ENCODE data around the gene SFTPD.
"Not testable (repeated sequence)": the region's sequence is repeated elsewhere in the genome, so short reads cannot be mapped to it uniquely, and the experiment has no call there.

The SFTPD gene

DNA sequence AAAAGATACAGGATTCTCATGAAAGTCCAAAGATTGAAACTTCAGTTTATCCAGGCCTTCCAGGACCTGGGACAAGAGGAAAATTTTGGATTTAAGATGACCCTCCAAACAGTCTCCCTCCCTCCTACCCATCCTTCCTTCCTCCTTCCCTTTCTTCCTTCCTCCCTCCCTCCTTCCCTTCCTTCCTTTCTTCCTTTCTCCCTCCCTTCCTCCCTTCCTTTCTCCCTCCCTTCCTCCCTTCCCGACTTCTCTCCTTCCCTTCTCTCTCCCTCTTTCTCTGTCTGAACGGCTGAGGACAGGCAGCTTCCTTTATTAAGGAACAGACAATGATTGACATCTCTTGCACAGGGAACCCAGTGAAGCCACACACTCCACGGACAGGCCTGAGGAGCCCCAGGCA is 23.3 kb downstream of the SFTPD start:
- Histone ChIP-seq H4K8ac (ENCODE audit: low read length) (no peak overlapping the region), H4K91ac (ENCODE audit: low read length) (no peak overlapping the region), H3K14ac (ENCODE audit: low read length in 2 of 2) (no peak overlapping the region), H3K27me3 (ENCODE audit: control insufficient read depth in 1 of 2, insufficient read depth in 1 of 2, low read length in 2 of 2) (peaks cover 15% of the 10 kb centered on the region in 2 experiments), H3K9ac (ENCODE audit: low read length) (no peak overlapping the region), H2BK5ac (ENCODE audit: low read depth, low read length, poor library complexity, severe bottlenecking) (no peak overlapping the region), H2BK120ac (ENCODE audit: low read depth, low read length) (no peak overlapping the region), H2BK12ac (ENCODE audit: low read length in 2 of 2) (no peak overlapping the region), H3K4me2 (ENCODE audit: low read length, poor library complexity, severe bottlenecking) (no peak overlapping the region), H3K27ac (ENCODE audit: low read length, poor library complexity, severe bottlenecking) (no peak overlapping the region), H3K4me1 (ENCODE audit: control insufficient read depth, insufficient read depth, low read depth, low read length) (peaks cover 3% of the 10 kb centered on the region), H3K4me3 (ENCODE audit: insufficient read depth in 1 of 2, low read depth in 1 of 2, low read length in 2 of 2) (no peak overlapping the region), H3K79me1 (replicated peaks; ENCODE audit: low read length, poor library complexity, severe bottlenecking) (no peaks in the 10 kb centered on the region), H3K36me3 (ENCODE audit: control insufficient read depth in 1 of 2, insufficient read depth in 2 of 2, low read depth in 1 of 2, low read length in 2 of 2) (peaks cover 4 to 7% of the 10 kb centered on the region in 2 experiments), H3K23ac (ENCODE audit: low read length in 2 of 2) (no peak overlapping the region), H2AK5ac (ENCODE audit: low read length, severe bottlenecking) (no peak overlapping the region), H2AFZ (ENCODE audit: low read depth, low read length) (no peak overlapping the region), H3K4ac (ENCODE audit: low read depth in 1 of 2, low read length in 2 of 2) (no peak overlapping the region), H3K9me3 (ENCODE audit: control insufficient read depth, low read length) (no peaks in the 10 kb centered on the region), H3K18ac (ENCODE audit: low read depth in 1 of 2, low read length in 2 of 2) (no peak overlapping the region), H2BK15ac (ENCODE audit: low read depth, poor library complexity, severe bottlenecking) (no peak overlapping the region)
- DNase-seq, result no peak
- WGBS, result 81% methylated on average over 3 of the region's 3 CpGs

DNA sequence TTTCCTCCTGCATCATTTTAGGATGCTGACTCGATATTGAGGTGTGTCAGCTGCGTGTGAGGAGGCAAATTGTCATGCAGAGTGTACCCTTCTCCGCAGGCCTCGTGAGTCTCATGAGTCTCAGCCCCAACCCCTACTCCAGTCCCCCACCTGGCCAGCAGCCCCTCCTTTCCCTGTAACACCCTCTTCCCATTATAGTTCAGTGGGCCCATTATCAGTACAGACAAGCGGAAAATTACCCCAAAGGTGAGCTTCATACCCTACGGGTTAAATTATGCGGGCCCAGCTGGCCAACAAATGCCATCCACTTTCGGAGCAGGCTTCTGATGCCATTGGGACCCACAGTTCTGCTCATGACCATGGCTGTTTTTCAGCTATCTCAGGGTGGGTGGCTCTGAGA is 25.2 kb downstream of the SFTPD start:
- WGBS, result 90% methylated on average over 8 of the region's 8 CpGs
- Histone ChIP-seq H3K79me1 (replicated peaks; ENCODE audit: low read length, poor library complexity, severe bottlenecking) (peaks cover 3% of the 10 kb centered on the region), H3K14ac (ENCODE audit: low read length in 2 of 2) (no peak overlapping the region), H2BK5ac (ENCODE audit: low read depth, low read length, poor library complexity, severe bottlenecking) (no peak overlapping the region), H3K36me3 (ENCODE audit: control insufficient read depth in 1 of 2, insufficient read depth in 2 of 2, low read depth in 1 of 2, low read length in 2 of 2) (peaks cover 4 to 7% of the 10 kb centered on the region in 2 experiments), H3K4me3 (ENCODE audit: insufficient read depth in 1 of 2, low read depth in 1 of 2, low read length in 2 of 2) (no peak overlapping the region), H3K4me2 (ENCODE audit: low read length, poor library complexity, severe bottlenecking) (no peak overlapping the region), H2AK5ac (ENCODE audit: low read length, severe bottlenecking) (no peak overlapping the region), H3K9me3 (ENCODE audit: control insufficient read depth, low read length) (no peaks in the 10 kb centered on the region), H4K8ac (ENCODE audit: low read length) (no peak overlapping the region), H2AFZ (ENCODE audit: low read depth, low read length) (no peak overlapping the region), H3K9ac (ENCODE audit: low read length) (no peak overlapping the region), H4K91ac (ENCODE audit: low read length) (no peak overlapping the region), H3K23ac (ENCODE audit: low read length in 2 of 2) (no peak overlapping the region), H2BK12ac (ENCODE audit: low read length in 2 of 2) (no peak overlapping the region), H3K4me1 (ENCODE audit: control insufficient read depth, insufficient read depth, low read depth, low read length) (no peaks in the 10 kb centered on the region), H3K27me3 (ENCODE audit: control insufficient read depth in 1 of 2, insufficient read depth in 1 of 2, low read length in 2 of 2) (peaks cover 3 to 4% of the 10 kb centered on the region in 2 experiments), H3K4ac (ENCODE audit: low read depth in 1 of 2, low read length in 2 of 2) (no peak overlapping the region), H3K27ac (ENCODE audit: low read length, poor library complexity, severe bottlenecking) (no peak overlapping the region), H3K18ac (ENCODE audit: low read depth in 1 of 2, low read length in 2 of 2) (no peak overlapping the region), H2BK120ac (ENCODE audit: low read depth, low read length) (no peak overlapping the region), H2BK15ac (ENCODE audit: low read depth, poor library complexity, severe bottlenecking) (no peak overlapping the region)
- DNase-seq, result no peak

DNA sequence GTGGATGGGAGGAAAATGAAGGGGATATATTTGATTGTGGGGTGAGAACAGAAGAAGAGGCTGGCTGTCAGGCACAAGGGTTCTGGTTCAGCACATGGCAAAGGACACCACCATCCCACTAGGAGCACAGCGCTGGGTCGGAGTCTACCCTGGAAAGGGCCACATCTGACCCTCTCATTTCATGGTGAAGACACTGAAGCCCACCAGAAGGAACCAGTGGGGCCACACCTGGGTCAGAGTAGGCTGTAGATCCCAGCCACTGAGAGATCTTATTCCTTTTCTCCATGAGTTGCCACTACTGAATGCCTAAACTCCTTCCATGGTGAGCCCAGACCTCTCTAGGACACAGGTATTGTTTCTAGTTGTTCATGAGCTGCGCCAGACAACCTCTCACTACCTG is 25.8 kb downstream of the SFTPD start:
- Histone ChIP-seq H2AK5ac (ENCODE audit: low read length, severe bottlenecking) (no peak overlapping the region), H2BK15ac (ENCODE audit: low read depth, poor library complexity, severe bottlenecking) (no peak overlapping the region), H2BK12ac (ENCODE audit: low read length in 2 of 2) (no peak overlapping the region), H3K18ac (ENCODE audit: low read depth in 1 of 2, low read length in 2 of 2) (no peak overlapping the region), H3K23ac (ENCODE audit: low read length in 2 of 2) (no peak overlapping the region), H2BK120ac (ENCODE audit: low read depth, low read length) (no peak overlapping the region), H2AFZ (ENCODE audit: low read depth, low read length) (no peak overlapping the region), H3K27ac (ENCODE audit: low read length, poor library complexity, severe bottlenecking) (no peak overlapping the region), H3K27me3 (ENCODE audit: control insufficient read depth in 1 of 2, insufficient read depth in 1 of 2, low read length in 2 of 2) (peaks cover 3 to 4% of the 10 kb centered on the region in 2 experiments), H3K4ac (ENCODE audit: low read depth in 1 of 2, low read length in 2 of 2) (no peak overlapping the region), H2BK5ac (ENCODE audit: low read depth, low read length, poor library complexity, severe bottlenecking) (no peak overlapping the region), H3K9me3 (ENCODE audit: control insufficient read depth, low read length) (no peaks in the 10 kb centered on the region), H4K91ac (ENCODE audit: low read length) (no peak overlapping the region), H3K9ac (ENCODE audit: low read length) (no peak overlapping the region), H4K8ac (ENCODE audit: low read length) (no peak overlapping the region), H3K14ac (ENCODE audit: low read length in 2 of 2) (no peak overlapping the region), H3K79me1 (replicated peaks; ENCODE audit: low read length, poor library complexity, severe bottlenecking) (peaks cover 3% of the 10 kb centered on the region), H3K4me1 (ENCODE audit: control insufficient read depth, insufficient read depth, low read depth, low read length) (no peaks in the 10 kb centered on the region), H3K4me2 (ENCODE audit: low read length, poor library complexity, severe bottlenecking) (no peak overlapping the region), H3K36me3 (ENCODE audit: control insufficient read depth in 1 of 2, insufficient read depth in 2 of 2, low read depth in 1 of 2, low read length in 2 of 2) (peaks cover 4 to 7% of the 10 kb centered on the region in 2 experiments), H3K4me3 (ENCODE audit: insufficient read depth in 1 of 2, low read depth in 1 of 2, low read length in 2 of 2) (no peak overlapping the region)
- WGBS, result 79% methylated on average over 3 of the region's 3 CpGs
- DNase-seq, result no peak

DNA sequence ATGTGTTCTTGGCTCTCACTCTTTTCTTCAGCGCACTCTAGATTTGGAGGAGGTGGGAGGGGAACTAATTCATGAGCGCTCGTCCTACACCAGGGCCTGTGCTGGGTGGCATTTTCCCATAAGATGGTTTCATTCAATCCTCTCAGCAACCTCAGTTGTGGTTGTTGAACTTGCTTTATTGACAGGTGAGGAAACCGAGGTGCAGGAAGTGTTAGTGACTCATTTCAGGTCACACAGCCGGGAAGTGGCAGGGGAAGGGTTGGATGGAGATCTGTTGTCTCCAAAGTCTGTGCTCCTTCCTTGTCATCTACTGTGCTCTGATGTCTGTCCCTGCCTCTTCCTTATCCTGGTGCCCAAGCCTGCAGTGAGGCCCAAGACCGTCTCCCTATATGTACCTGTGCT is 26.9 kb downstream of the SFTPD start:
- not testable (repeated sequence) for H4K91ac ChIP-seq (ENCODE audit: low read length); H2BK120ac ChIP-seq (ENCODE audit: low read depth, low read length); H3K79me1 ChIP-seq (replicated peaks; ENCODE audit: low read length, poor library complexity, severe bottlenecking); H2AFZ ChIP-seq (ENCODE audit: low read depth, low read length); H2BK12ac ChIP-seq (ENCODE audit: low read length in 2 of 2); H3K9me3 ChIP-seq (ENCODE audit: control insufficient read depth, low read length); H3K27ac ChIP-seq (ENCODE audit: low read length, poor library complexity, severe bottlenecking); H3K4me3 ChIP-seq (ENCODE audit: insufficient read depth in 1 of 2, low read depth in 1 of 2, low read length in 2 of 2); DNase-seq; H3K4me2 ChIP-seq (ENCODE audit: low read length, poor library complexity, severe bottlenecking); H3K18ac ChIP-seq (ENCODE audit: low read depth in 1 of 2, low read length in 2 of 2); H3K23ac ChIP-seq (ENCODE audit: low read length in 2 of 2); H2BK5ac ChIP-seq (ENCODE audit: low read depth, low read length, poor library complexity, severe bottlenecking); H2AK5ac ChIP-seq (ENCODE audit: low read length, severe bottlenecking); H3K4me1 ChIP-seq (ENCODE audit: control insufficient read depth, insufficient read depth, low read depth, low read length); H3K27me3 ChIP-seq (ENCODE audit: control insufficient read depth in 1 of 2, insufficient read depth in 1 of 2, low read length in 2 of 2); H3K14ac ChIP-seq (ENCODE audit: low read length in 2 of 2); H3K9ac ChIP-seq (ENCODE audit: low read length); H3K36me3 ChIP-seq (ENCODE audit: control insufficient read depth in 1 of 2, insufficient read depth in 2 of 2, low read depth in 1 of 2, low read length in 2 of 2); H2BK15ac ChIP-seq (ENCODE audit: low read depth, poor library complexity, severe bottlenecking); H4K8ac ChIP-seq (ENCODE audit: low read length); H3K4ac ChIP-seq (ENCODE audit: low read depth in 1 of 2, low read length in 2 of 2)
- WGBS, result 84% methylated on average over 2 of the region's 6 CpGs
